CD4-positive, alpha-beta T cell treated with Interleukin-4 for 1 hour (primary cell): ENCODE measurements around the gene ASIC2.

Source experiments
- DNase-seq, 2 donors: peaks; one replicate each; pipeline ENCODE4 v3.0.0-alpha.2; 2020 to 2022

Gene ASIC2

DNA sequence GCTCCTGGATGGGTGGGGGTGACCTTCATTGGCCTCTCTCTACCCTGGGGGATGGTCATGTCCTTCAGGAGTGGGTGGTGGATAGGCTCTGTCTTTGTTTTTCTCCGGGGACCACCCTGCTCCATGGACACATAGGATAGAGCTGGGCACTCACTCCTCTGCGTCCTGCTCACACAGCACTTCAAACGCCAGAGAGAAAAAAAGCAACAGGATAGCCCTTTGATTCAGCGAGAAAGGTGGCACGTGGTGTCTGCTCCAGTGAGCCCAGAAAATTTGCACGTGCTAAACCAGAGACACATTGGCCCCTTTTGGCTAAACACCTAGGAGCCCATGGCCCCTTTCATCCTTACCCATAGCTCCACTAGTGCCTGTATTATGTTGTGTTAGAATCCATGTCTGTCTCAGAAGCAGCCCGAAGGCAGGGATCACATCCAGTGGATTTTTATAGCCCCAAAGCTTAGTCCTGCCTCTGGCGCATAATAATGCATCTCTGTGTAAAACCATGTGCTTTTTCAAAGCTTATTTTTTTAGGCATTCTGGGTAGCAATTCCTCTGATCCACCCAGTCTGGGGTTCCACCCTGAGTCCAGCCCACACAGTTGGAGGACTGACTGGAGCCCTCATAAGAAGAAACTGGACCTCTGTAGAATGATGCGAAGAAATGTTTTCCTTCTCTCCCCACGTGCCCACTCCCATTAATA lies 90.1 kb downstream of the ASIC2 start:
- no peak for DNase-seq

DNA sequence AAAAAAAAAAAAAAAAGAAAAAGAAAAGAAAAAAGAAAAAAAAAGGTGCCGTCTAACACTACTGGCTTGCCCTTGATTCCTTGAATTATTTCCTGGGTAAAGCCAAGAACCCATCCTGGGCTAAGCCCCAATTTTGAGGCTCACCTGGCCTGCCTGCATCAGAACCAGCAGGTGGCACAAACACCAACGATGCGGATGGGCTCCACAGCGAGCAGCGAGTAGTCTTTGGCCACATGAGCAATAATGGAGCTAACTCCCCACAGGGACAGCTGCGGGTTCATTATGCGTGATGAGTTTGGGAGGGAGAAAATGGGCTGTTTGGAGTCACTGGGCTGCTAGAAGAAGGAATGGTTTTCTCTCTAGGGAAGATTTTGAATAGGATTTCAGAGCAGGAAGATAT lies 91.1 kb downstream of the ASIC2 start:
- DNase-seq: no peak

DNA sequence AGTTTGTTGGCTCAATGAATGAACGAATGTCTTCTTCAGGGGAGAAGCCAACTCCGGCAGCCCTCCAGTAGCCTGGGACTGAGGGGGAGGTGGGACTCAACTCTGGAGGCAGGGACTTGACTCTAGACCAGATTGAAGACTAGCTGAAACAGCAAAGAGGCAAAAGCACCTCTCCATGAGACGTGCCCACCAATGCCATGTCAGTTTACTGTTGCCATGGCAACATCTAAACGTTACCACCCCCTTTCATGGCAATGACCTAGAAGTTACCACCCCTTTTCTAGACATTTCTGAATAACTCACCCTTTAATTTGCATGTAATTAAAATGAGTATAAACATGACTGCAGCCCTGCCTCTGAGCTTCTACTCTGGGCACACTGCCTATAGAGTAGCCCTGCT lies 91.8 kb downstream of the ASIC2 start:
- DNase-seq: no peak

DNA sequence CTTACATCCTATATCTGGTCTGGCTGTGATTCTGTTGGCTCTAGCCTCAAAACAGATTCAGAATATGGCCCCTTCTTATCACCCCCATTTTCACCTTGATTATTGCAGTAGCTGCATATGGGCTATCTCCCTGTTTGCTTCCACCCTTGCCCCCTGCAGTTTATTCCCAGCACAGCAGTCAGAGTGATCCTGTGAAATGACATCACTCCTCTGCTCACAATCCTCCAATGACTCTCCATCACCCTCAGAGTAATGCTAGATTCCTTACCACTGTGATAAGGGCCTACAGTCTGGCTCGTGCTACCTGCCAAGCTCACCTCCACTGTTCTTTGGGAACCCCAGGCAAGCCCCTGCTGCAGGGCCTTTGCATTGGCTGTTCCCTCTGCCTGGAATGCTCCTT lies 92.5 kb downstream of the ASIC2 start:
- DNase-seq: no peak

- DNase-seq: no peak
These were observed 93.3 kb downstream of the ASIC2 start for GRCh38 chr17:33199571-33200510.

DNA sequence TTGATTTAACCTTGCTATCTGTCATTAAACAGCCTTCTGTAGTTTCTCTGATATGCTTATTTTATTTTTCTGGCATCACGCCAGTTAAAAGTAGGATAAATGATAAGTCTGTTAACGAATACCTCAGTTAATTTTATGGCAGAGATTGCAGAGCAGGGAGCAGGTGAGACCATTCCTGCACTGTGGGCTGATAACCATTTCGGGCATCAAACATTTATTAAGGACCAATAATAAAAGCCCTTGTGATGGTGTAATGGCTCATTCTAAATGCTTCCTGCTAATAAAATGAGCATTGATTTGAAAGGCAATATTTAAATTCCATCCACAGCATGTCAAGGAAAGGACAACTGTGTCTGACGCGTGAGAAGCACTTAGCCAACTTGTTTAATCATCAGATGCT lies 94.1 kb downstream of the ASIC2 start:
- no peak for DNase-seq

DNA sequence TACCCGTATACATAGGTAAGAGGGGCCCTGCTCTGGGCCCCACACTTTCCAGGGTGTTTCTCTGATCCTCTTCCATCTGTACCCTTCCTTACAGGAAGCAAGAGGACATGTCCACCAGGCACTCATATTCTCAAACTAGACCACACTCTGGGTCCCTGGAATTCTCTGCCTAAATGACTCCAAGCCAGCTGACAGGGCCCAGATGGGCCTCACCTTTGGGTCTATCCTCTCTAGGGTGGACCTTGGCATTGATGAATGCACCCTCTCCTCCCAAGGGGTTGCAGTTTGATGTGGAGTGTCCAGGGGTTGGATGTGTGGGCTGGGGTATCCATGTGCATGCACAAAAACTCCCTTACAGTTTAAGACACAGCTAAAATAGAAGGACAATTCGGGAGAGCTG lies 95.8 kb downstream of the ASIC2 start:
- no peak for DNase-seq

DNA sequence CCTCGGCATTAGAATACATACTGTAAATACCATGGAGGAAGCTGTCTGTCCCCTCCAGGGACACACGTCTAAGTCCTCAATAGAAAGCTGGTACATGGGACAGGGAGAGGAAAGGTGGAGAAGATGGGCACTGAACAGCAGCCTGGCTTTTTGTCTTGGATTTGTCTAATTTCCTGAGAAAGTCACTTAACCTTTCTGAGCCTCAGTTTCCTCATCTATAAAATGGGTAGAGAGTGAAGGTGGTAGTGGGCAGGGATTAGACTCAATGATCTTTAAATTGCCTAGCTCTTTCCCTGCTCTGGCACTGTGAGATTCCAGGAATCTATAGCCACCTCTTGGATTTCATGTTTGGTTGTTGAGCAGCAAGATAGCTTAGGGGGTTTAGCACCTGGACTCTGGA lies 96.2 kb downstream of the ASIC2 start:
- DNase-seq: no peak

DNA sequence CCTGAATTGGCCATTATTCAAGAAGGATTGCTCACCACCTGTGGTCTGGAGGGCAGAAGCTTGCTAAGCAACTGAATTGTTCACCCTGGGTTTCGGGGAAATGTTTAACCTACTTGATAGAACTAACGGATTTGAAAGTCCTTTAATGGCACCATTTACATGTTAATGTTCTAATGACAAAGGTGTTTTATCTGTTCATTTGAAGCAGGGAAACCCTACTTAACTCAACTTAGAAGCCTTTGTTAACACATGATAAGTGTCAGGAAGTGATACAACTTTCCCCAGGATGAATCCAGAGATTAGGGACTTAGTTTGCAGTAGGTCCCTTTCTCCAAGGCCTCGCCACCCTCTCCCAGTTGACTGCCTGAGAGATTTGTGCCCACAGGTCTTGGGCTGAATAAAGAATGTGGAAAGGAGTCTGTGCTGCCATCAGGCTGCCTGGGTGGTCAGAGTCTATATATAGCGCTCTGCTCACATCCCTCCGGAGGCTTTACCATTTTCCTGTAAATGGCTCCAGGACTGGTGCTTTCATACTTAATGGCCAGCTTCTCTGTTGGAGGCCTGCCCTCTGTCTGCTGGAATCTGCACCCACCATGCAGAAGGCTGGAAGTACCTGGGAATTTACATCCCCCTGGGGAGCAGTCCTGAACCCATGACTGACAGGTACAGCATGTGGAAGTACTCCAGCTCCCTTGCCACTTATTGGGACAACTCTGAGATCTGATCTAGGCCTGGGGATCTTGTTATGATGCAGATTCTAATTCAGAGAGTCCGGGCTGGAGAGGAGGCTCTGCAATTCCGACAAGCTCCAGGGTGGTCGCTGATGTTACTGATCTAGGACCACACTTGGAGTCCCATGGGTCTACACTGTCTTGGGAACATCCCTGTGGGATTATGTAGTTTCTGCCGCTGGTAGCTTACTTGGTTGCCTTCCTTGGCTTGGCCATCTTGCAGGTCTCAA lies 99.9 kb downstream of the ASIC2 start:
- DNase-seq: no peak

DNA sequence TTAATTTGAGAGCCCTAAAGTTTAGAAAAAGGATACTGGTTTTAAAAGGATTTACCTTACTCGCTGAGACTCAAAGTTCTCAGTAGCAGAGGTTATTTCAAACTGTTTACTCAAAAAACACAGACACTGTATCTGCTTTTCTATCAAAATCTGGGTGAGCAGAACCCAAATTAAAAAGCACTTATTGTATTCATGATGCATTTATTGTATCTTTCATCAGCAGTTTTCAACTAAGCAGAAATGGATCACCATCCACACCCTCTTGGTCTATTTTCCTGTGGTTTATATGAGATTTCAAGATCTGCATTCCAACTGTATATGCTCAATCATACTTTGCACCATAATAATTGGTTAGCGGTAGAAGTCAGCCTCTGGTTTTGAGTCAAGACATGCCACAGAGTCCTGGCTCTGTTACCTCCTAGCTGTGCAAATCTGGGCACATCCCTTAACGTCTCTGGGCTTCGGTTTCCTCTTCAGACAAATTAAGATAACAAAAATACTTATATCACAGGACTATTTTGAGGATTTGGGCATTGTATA lies 109.5 kb downstream of the ASIC2 start:
- DNase-seq: no peak

- no peak for DNase-seq
These were observed 113.9 kb downstream of the ASIC2 start for GRCh38 chr17:33179151-33179550.

GRCh38 chr17:33178681-33179080 lies 114.4 kb downstream of the ASIC2 start:
- DNase-seq: no peak

GRCh38 chr17:33175562-33175961 lies 117.5 kb downstream of the ASIC2 start:
- no peak for DNase-seq

GRCh38 chr17:33171931-33172330 lies 121.2 kb downstream of the ASIC2 start:
- DNase-seq: no peak

DNA sequence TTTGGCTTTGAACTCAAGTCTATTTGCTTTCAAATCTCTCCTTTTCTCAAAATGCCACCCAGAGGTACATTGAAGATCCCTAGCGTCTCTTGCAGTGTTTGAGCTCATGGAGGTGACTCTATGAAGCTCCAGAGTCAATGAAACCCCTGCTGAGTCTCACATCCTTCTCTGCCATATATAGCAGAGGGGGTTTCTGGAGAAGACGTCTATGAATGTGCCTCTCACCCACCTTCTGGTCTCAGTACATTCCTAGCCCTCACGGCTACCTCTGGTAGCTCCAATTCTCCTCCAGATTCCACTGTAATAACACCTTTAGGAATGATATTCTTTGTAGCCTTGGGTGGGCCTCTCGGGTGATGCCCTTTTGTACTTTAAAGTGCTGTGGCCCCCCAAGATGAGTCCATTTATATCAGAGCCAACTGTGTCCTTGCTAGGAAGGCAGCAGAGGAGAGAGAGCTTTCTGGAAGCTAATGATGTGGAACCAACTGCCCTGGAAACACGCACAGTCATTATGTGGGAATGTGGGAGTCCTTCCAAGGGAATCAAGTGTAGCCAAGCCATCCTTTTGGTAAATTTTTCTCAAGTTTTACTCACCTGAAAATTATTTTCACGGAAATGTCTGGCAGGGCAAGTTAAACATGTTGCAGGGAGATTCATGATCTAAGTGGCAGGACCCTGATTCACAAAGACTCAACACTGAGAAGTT lies 123.4 kb downstream of the ASIC2 start:
- DNase-seq: no peak

- no peak for DNase-seq
These were observed 125.4 kb downstream of the ASIC2 start for GRCh38 chr17:33167736-33168135.

GRCh38 chr17:33166472-33166871 lies 126.6 kb downstream of the ASIC2 start:
- DNase-seq: no peak

DNA sequence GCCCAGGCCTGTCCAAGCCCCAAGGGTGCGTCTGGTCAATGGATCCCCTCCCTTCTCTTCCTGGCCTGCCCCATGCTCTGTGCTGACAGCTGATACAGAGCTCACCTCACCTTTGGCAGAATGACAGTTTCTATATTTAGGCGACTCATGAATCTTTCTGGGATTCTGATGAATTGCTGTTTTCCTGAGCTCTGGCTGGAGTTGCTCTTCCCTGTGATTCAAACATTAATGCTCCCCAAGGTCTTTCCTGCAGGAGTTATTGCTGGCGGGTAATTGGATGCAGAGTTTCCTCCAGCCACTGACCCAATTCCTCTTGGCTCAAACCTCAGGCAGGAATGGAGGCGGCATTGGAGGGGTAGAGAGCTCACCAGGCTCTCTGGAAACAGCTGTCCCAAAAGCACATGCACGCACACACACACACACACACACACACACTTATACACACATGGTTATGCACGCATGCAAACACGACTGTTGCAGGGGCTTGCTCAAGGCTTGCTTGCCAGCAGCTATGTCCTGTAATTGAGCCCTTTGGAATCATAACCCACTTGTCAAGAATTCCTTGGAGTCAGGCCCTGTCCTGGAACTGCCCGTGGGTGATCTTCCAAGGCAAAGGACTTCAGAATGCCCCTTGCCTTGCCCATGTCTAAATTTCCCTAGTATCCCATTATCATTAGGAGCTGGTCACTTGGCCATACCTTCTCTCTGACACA lies 128.8 kb downstream of the ASIC2 start:
- no peak for DNase-seq

DNA sequence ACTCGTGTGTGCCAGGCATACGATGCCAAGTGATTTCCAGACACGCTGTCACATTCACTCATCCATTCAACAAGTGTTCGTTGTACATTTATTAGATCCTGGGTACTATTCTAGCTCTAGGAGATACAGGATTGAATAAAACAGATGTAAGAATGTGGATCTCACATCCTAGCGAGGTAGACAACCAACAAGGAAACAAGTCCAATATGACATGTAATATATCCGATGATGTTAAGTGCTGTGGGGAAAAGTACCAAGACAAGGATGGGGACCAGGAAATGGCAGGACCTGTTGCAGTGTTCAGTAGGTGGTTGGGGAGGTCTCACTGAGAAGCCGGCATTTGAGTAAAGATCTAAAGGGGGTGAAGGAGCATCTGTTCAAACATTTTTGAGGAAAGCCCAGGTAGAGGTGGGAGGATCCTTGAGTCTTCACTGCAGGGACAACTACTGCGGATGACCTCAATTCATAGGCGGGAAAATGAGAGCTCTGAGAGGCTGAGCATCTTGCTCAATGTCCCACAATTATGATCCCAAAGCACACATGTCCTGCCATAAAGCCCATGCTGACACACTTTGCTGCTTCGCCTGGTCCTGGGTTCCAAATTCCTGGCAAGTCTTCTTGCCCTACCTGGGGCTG lies 129.4 kb downstream of the ASIC2 start:
- no peak for DNase-seq

DNA sequence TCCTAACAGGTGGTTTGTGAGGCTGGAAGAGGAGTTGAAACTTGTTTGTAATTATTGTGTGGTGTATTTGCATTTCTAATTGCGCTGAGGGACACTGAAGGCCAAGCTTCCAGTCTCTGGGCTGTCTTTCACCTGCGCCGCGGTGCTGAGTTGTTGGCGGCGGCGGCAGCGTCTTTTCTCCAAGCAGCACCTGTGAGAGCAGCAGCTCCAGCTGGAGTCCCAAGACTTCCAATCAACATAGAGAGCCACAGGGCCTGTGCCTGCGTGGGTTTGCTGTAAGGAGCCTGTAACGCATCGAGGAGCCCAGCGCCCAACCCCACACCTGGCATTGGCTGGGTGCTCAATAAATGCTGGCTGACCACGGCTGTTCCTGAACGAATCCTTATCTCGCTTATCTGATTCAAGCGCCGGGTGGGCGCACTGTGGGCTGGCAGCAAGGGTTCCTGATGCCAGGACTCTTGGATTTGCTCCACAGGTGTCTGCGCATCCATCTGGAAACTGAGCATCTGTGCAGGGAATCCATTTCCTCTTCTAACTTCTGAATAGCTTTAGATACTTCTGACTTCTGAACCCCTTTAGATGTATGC lies 138.1 kb downstream of the ASIC2 start:
- DNase-seq: no peak

- no peak for DNase-seq
These were observed 140.3 kb downstream of the ASIC2 start for GRCh38 chr17:33152783-33153182.
